Right cardiac atrium (tissue), 5 donors: ENCODE results near the gene KLF4. TPM values are rescaled to one million over a fixed set of nuclear protein-coding genes. Genes with fewer than 3 reads are reported as not detected.

Source experiments
- ATAC-seq, 2 donors: fragments of 200-7000 bp; cut with Tn5 transposase; one replicate each; pipeline versions ENCODE4 v1.8.0 to v1.9.1; 2020; ENCODE audit warnings: moderate library complexity in 2 of 2, mild to moderate bottlenecking in 1 of 2
- DNase-seq, 3 donors: peaks; one replicate each; pipeline ENCODE4 v3.0.0-alpha.2; 2020
- H3K27ac ChIP-seq: one replicate; pipeline ENCODE4 v1.5.1; 2013; ENCODE audit warnings: mild to moderate bottlenecking, low read length, control low read depth, moderate library complexity
- H3K27me3 ChIP-seq: one replicate; pipeline ENCODE4 v1.6.1; 2013; ENCODE audit not compliant: control insufficient read depth, insufficient read depth
- H3K4me1 ChIP-seq: one replicate; pipeline ENCODE4 v1.6.1; 2013; ENCODE audit warnings: low read length; ENCODE audit not compliant: control insufficient read depth, insufficient read depth
- H3K4me3 ChIP-seq: one replicate; pipeline ENCODE4 v1.5.1; 2013; ENCODE audit warnings: low read length, control low read depth
- H3K9me3 ChIP-seq: one replicate; pipeline ENCODE4 v1.6.1; 2013; ENCODE audit warnings: low read length; ENCODE audit not compliant: control insufficient read depth
- WGBS: extraction: QIAGEN DNeasy Blood & Tissue Kit; methylation state at CpG from one replicate; pipeline ENCODE4 v1.1.7; 2013; 5-methylcytosine and 5-hydroxymethylcytosine counted together
- intact Hi-C, 4 donors: fragments of 100-400 bp; cut with DNase I; formaldehyde crosslinking; loops; one replicate each; pipeline versions ENCODE4 v1.11.0 to v1.14.0; 2022 to 2023
- polyA plus RNA-seq: library from polyadenylated mRNA; stranded (reverse); fragments of 200-250 nt; gene quantifications from one replicate; pipeline ENCODE4 v1.2.3, GENCODE V29; 2013
- total RNA-seq, 4 donors: library from RNA; stranded (reverse); fragmentation: NEBNext Ultra II Directional; extraction: Animal tissue kit (Norgen Biotek cat#: 25700); gene quantifications; one replicate each; pipeline ENCODE4 v1.2.1, GENCODE V29; 2021
- donor health status: healthy with polysubstance abuse.
- donor health status: DM: no; HTN: yes; CAD: no.
- donor health status: DM: no; HTN: no; CAD: no.
- donor health status: DM: no; HTN: yes; CAD: no; lungs with severe emphysema.
- donor health status: DM: yes; HTN: yes; CAD: no.

The KLF4 gene
- total and polyA plus RNA-seq, 5 donors: 37.0 to 71.6 (median 44.1) TPM

DNA sequence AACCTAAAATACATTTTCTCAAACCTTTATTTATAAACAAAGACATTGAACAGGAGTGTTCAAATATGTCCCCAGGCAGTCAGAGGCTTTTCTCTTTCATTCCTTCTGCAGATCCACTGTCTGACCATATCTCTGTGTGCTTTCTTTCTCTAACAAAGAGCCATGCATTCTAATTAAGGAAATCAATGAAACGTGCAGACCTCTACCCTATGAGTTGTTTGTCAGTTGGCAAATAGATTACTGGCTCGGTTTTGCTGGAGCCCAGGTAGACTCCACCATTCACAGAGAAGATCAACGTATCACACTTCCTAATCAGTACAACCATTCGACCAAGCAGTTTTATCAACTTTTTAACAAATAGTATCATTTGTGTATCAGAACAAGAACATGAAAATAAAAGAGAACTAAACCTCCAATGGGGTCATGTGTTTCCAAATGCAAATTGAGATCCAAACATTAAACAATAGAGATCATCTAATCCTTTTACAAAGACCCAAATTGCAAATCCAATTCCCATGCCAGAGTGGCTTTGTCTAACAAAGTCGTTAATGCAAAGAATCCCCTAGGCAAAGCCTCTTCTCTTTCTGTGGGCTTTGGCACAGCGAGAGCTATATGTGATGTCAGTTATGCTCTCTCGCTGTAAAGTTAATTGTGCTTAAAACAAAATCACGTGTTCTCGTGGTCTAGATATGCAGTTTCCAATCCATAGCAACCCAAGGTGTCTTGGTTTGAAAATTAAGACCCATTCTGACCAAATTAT is 16.8 kb downstream of the KLF4 start:
- Histone ChIP-seq H3K27ac (no peak overlapping the region), H3K4me3 (no peak overlapping the region), H3K4me1 (no peaks in the 10 kb centered on the region), H3K9me3 (no peaks in the 10 kb centered on the region), H3K27me3 (no peaks in the 10 kb centered on the region)
- intact Hi-C loops: loop anchor here in 2 of 4 donors (10.0 kb wide), 2 partner anchors 802 to 1292 kb away; no protein-coding TSS in a partner anchor
- ATAC-seq: no peak
- WGBS: 60% methylated on average over 9 of the region's 9 CpGs
- no peak for DNase-seq

DNA sequence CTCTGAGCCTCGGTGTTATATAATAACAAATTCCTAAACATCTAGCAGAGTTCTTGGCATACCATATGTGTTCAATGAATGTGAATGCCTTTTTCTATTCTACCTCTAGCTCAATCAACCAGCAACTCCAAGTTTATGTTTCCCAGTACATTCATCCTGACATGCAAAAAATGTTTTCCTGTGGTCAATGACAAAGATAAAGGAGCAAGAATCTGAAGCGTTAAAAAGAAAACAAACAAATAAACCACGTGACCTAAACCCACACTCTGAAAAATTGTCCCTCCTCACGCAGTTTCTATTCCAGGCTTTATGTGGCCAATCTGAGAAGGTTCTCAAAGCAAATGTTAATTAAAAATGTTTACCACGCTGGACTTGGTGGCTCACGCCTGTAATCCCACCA is 18.0 kb downstream of the KLF4 start:
- Histone ChIP-seq H3K27me3 (no peaks in the 10 kb centered on the region), H3K27ac (no peak overlapping the region), H3K9me3 (no peaks in the 10 kb centered on the region), H3K4me1 (no peaks in the 10 kb centered on the region), H3K4me3 (no peak overlapping the region)
- no peak for DNase-seq
- WGBS: 84% methylated on average over 6 of the region's 6 CpGs
- no peak for ATAC-seq
- intact Hi-C loops: loop anchor here in 2 of 4 donors (10.0 kb wide), 2 partner anchors 803 to 1293 kb away; no protein-coding TSS in a partner anchor

DNA sequence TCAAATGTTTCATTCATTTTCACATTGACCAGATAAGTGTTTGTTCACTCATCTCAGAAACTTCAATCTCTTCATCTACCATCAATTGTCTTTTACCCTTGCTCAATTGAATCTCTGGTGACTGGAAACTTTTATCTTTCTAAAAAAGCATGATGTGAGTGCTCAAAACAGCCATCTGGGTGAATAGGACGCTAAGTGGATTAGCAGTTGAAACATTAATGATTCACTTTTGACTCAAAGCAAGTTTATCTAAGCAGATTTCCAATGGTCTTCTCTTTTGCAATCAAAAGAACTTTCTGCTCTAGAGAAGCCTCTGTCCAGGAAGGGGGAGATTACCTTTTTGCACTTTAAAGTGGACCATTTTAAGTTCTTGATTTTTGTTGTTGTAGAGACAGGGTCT is 22.2 kb downstream of the KLF4 start:
- no peak for ATAC-seq
- intact Hi-C loops: loop anchor here in 2 of 4 donors (5.0 to 10.0 kb wide), 3 partner anchors 807 to 1295 kb away; no protein-coding TSS in a partner anchor

DNA sequence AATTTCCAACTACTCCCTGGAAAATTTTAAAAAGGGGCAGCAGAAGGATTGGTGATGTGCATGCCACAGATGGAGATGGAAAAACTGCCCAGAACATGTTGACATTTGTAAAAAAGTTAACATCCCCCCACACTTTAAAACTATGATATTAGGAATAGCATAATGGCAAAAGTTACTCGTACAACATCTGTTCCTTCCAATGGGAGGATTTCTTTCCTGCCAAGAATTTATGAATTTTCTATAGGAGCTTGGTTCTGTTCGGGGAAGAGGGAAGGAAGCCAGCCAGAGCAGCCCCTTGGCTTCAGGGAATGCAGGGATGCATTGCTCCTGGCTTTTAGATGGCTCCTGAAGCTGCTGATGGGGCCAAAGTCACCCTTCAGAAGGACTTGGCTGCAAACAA is 22.7 kb downstream of the KLF4 start:
- Histone ChIP-seq H3K4me3 (no peak overlapping the region), H3K4me1 (peaks cover 2% of the 10 kb centered on the region), H3K9me3 (no peaks in the 10 kb centered on the region), H3K27ac (no peak overlapping the region), H3K27me3 (no peaks in the 10 kb centered on the region)
- no peak for DNase-seq
- intact Hi-C loops: loop anchor here in 2 of 4 donors (5.0 to 10.0 kb wide), 3 partner anchors 808 to 1295 kb away; no protein-coding TSS in a partner anchor
- 78% methylated on average over 2 of the region's 2 CpGs for WGBS
- no peak for ATAC-seq

More for the DNA sequence above, 22.2 kb downstream of the KLF4 start:
- 88% methylated on average over 1 of the region's 1 CpG for whole genome bisulfite sequencing
- no peak overlapping the region for H3K27ac ChIP-seq
- H3K27me3 ChIP-seq: no peaks in the 10 kb centered on the region
- no peaks in the 10 kb centered on the region for H3K9me3 ChIP-seq
- DNase-seq: no peak
- peaks cover 2% of the 10 kb centered on the region for H3K4me1 ChIP-seq
- H3K4me3 ChIP-seq: no peak overlapping the region

DNA sequence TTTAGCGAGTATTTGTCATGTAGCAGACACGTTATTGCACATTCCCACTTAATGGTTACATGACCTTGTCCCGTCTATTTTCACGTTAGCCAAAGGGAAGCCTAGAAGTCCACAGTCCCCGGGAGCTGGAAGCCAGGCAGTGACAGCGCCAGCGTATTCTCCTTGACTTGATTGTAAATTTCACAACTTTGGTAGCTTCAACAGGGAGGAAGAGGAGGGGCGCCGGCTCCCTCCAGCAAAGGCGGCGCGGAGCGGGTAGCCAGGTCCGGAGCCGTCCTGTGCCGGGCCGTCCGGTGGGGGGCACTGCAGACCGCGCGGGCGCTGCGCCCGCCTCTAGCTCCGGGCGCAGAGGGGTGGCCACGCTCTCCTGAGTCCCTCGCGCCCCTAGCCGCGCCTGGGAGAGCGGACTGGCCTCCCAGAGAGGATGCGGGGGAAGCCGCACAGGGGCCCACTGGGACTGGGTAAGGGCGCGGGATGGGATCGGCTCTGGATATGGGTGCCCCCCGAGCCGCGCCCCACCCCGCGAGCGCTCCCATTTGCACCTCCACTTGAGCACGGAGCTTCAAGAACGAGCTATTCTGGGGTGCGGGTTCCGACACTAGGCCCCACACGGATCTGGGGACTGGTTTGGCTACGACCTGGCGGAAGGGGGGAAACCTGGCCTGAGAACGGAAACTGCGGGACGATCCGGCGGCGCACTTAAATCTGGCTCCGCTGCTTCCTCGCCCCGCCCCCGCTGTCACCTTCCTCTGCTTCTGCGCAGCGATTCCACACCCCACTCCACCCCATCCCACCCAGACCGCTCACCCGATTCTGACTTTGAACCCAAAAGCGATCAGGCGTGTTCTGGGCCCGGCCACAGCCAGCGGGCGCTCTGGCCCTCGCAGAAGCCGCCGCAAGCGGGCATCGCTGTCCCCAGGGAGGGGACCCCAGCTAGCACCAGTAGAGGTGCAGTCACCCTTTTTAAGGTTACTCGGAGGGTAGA is 23.8 kb downstream of the KLF4 start:
- H3K27ac ChIP-seq: no peak overlapping the region
- intact Hi-C loops: loop anchor here in 2 of 4 donors (5.0 to 10.0 kb wide), 3 partner anchors 809 to 1297 kb away; no protein-coding TSS in a partner anchor
- peak; percentile 99 for ATAC-seq
- no peaks in the 10 kb centered on the region for H3K27me3 ChIP-seq
- H3K4me3 ChIP-seq: peak overlapping the region; percentile 36
- peak; percentile 84 to 93 (median 91) for DNase-seq
- no peaks in the 10 kb centered on the region for H3K9me3 ChIP-seq
- peaks cover 2% of the 10 kb centered on the region for H3K4me1 ChIP-seq
- WGBS: 4% methylated on average over 75 of the region's 75 CpGs

DNA sequence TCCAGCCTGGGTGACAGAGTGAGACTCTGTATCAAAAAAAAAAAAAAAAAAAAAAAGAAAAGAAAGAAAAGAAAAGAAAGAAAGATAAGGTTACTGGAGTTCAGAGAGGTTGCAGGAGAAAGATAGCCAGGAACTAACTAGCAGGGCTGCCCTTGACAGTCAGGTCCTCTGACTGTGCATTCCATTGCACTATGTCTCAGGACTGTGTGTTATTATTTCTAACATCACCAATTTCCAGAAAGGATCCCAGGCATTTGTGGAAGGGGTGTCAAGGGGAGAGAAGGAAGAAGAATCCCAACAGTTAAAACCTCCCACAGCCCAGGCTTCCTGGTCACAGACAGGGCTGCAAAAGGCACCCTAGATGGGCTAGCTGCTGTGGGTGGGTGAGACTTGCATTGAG is 25.1 kb downstream of the KLF4 start:
- no peak overlapping the region for H3K27ac ChIP-seq
- H3K9me3 ChIP-seq: no peaks in the 10 kb centered on the region
- DNase-seq (no peak), ATAC-seq (no peak)
- intact Hi-C loops: loop anchor here in 1 of 4 donors (10.0 kb wide), 1 partner anchor 810 kb away; no protein-coding TSS in a partner anchor
- H3K4me3 ChIP-seq: no peak overlapping the region
- no peaks in the 10 kb centered on the region for H3K27me3 ChIP-seq
- H3K4me1 ChIP-seq: peaks cover 2% of the 10 kb centered on the region

DNA sequence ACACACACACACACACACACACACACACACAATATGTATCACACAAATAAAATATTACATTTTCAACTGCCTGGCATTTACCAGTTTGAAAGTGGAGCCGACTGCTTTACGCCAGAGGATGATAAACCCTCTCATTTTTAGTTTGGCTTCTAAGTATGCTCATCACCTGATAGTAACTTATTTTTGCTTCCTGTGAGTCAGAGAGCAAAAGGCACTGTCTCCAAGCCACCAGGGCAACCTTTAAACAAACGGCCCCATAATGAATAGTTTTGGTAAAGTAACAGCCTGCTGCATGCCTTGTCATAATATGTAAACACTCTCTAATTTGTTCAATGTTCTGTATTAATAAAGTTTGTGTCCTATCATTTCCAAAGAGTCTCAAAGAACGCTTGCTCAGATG is 26.9 kb downstream of the KLF4 start:
- intact Hi-C loops: loop anchor here in 1 of 4 donors (10.0 kb wide), 1 partner anchor 812 kb away; no protein-coding TSS in a partner anchor
- H3K4me1 ChIP-seq: peaks cover 2% of the 10 kb centered on the region
- DNase-seq (no peak), ATAC-seq (no peak)
- H3K9me3 ChIP-seq: no peaks in the 10 kb centered on the region
- WGBS: 56% methylated on average over 4 of the region's 4 CpGs
- no peak overlapping the region for H3K4me3 ChIP-seq
- no peak overlapping the region for H3K27ac ChIP-seq
- H3K27me3 ChIP-seq: no peaks in the 10 kb centered on the region

DNA sequence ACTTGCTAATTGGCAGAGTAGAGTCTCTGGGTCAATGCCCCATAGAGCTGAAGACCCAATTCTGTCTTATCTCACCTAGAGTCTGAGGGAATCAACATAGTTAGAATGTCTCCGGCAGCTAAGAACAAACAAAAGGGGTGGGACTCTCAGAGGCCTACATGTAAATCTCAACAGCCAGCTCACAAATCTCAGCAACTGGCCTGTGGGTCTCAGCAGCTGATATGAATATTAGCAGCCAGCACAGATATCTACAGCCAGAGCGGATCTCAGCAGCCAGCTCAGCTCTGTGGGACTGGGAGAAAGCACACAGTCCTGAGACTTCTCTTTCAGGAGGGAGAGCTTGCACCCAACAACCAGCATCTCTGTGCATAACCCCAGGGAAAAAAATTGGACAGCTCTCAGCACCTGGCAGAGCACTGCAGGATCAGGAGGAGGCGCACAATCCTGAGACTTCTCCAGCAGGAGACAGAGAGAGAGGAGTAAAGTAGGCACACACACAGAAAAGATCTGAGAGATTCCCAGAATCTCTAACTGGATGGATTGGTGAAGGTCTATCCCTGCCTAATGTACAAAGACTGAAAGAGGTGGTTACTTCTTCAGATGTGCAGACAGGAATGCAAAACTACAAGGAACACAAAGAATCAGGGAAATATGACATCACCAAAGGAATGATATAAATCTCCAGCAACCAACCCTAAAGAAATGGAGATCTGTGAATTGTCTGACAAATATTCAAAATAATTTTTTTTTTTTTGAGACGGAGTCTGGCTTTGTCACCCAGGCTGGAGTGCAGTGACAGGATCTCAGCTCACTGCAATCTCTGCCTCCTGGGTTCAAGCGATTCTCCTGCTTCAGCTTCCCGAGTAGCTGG is 29.2 kb downstream of the KLF4 start:
- intact Hi-C loops: loop anchor here in 1 of 4 donors (10.0 kb wide), 1 partner anchor 814 kb away; no protein-coding TSS in a partner anchor
- Histone ChIP-seq H3K9me3 (no peaks in the 10 kb centered on the region), H3K4me1 (peaks cover 2% of the 10 kb centered on the region), H3K4me3 (no peak overlapping the region), H3K27me3 (no peaks in the 10 kb centered on the region), H3K27ac (no peak overlapping the region)
- DNase-seq (no peak), ATAC-seq (no peak)
- WGBS: 76% methylated on average over 6 of the region's 6 CpGs

DNA sequence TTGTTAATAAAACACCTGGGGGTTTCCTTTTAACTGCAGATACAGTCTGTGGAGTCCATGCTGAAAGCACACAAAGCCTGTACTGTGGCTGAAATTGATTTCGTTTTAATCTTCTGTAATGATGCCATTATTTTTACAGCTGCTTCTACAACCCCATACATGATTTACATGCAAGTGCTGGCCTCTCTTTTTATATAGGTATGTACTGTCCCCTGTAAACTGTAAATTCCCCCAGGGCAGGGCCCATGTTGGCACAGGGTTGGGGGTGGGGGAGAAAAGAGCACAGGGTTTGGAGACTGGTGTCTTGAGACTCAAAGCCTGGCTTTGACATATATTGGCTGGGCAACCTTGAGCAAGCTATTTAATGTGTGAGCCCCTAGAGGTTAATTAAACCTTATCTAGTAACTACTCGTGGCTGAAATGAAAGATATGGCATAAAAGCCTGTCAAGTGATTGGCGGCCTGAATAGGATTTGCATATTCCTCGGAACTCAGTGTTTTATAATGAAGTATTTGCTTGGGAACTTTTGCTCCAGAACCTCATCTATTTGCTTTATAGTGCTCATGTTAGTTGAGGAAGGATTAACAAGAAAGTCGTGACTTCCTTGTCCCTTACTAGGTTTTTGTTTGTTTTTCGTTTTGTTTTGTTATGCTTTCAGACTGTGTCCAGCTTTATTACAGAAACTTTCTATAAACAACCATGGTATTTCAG is 34.0 kb downstream of the KLF4 start:
- ATAC-seq (no peak), DNase-seq (no peak)
- no peaks in the 10 kb centered on the region for H3K4me1 ChIP-seq
- intact Hi-C loops: no loop called here
- WGBS: 62% methylated on average over 6 of the region's 6 CpGs
- no peaks in the 10 kb centered on the region for H3K27me3 ChIP-seq
- H3K27ac ChIP-seq: no peak overlapping the region
- H3K9me3 ChIP-seq: no peaks in the 10 kb centered on the region
- H3K4me3 ChIP-seq: no peak overlapping the region

DNA sequence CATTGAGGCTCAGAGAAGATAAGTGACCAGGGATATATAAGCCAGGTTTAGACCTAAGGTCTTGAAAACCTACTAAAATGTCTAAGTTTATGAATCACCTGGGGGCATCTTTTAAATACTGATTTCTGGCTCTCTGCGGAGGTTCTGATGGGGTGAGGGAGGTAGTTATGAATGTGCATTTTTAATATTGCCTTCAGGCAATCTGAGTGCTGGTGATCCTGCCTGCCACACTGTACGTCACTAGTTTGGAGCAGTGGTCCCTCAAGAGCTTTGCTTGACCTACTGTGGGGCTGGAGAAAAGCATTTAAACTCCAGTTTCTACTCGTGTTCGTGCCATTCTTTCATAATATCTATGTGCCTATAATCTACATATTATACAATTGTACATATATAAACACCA is 36.1 kb downstream of the KLF4 start:
- H3K4me3 ChIP-seq: no peak overlapping the region
- H3K27ac ChIP-seq: no peak overlapping the region
- DNase-seq (no peak), ATAC-seq (no peak)
- no peaks in the 10 kb centered on the region for H3K9me3 ChIP-seq
- H3K4me1 ChIP-seq: no peaks in the 10 kb centered on the region
- intact Hi-C loops: no loop called here
- no peaks in the 10 kb centered on the region for H3K27me3 ChIP-seq
- 86% methylated on average over 4 of the region's 4 CpGs for WGBS
